PFSK-1 (cell line): Measurements from ENCODE around the gene PIK3AP1.

ENCODE experiments used
- POLR2AphosphoS5 ChIP-seq: IDR thresholded peaks from 2 replicates; pipeline ENCODE4 v1.6.1; 2012; ENCODE audit warnings: low read depth, mild to moderate bottlenecking, control low read depth, low read length, moderate library complexity
- REST ChIP-seq, 2 experiments: IDR thresholded peaks; 2 replicates each; pipeline versions ENCODE4 v1.6.1 to v1.8.0; 2011 to 2012; ENCODE audit warnings: low read depth in 2 of 2, low read length in 2 of 2, control low read depth in 1 of 2, inconsistent platforms in 1 of 2, mild to moderate bottlenecking in 1 of 2, moderate library complexity in 1 of 2; ENCODE audit not compliant: insufficient read depth in 1 of 2
- TAF1 ChIP-seq: IDR thresholded peaks from 2 replicates; pipeline ENCODE4 v1.6.1; 2012; ENCODE audit warnings: low read length, control low read depth, borderline replicate concordance; ENCODE audit not compliant: insufficient read depth

DNA sequence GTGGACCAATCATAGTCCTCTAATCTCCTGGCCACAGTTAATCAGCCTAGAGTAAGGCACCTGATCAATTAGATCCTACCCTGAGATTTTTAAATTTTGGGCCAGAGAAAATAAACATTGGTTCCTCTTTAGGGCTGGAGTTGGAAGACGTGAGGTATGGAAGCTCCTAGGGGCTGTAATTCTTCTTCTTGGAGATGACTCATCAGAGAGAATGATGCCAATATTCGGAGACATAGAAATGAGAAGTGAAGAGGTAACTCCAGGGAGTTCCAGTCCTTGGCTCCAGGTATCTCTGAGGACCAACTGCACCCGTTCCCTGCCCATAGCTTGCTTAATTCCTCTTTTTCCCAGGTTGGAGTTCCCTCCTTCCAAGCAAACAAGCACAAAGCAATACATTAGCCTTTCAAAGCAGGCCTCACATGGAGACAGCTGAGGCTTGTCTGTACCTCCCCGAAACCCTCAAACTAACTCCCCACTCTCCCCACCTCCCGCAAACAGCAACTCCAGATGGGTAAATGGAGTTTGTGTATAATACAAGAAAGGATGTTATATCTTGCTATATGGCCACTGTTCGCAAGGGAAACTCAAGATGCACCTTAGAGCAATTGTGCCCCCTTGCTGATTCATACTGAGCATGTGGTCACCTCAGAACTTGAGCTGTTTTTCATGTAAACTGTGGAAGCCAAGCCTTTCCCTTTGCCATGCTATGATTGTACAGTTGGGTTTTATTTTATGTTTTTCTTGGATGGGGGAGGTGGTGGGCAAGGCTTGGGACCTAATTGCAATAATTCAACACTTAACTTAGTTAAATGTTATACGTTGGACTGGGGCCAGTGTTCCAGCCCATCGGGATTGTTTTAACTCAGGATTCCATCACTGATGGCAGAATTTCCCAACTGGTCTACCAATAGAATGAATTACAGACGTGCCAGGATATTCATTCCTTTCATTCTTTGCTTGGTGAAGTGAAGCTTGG lies 29.3 kb downstream of the PIK3AP1 start:
- TF ChIP-seq POLR2AphosphoS5 (no peak), TAF1 (no peak), REST (IDR thresholded peaks at IDR 0.05; ENCODE audit: insufficient read depth in 1 of 2, low read depth in 2 of 2, low read length in 2 of 2) (no peak)
